ENCODE data around the gene TMED5. TPM values are rescaled to one million over a fixed set of nuclear protein-coding genes. Genes with fewer than 3 reads are reported as not detected.
"Not testable (repeated sequence)": the region's sequence is repeated elsewhere in the genome, so short reads cannot be mapped to it uniquely, and the experiment has no call there.

The TMED5 gene
- total RNA-seq, 1 experiment from 2014 or later = 32.6 TPM

GRCh38 chr1:93177991-93178390 is 2.2 kb downstream of the TMED5 start:
- no peak for ATAC-seq
- no peaks in the 10 kb centered on the region for H3K9me2 ChIP-seq (ENCODE audit: insufficient read depth)
- peaks cover 90% of the 10 kb centered on the region for H3K79me2 ChIP-seq (ENCODE audit: insufficient read depth, low read length)
- BruUV-seq (replicated peaks) = no TSS peak
- 0 out of 4 replicates have a peak, but pooled peaks cover 0 to 3% of the 10 kb centered on the region in 2 experiments for H3K36me3 ChIP-seq (ENCODE audit: control insufficient read depth in 1 of 2, insufficient read depth in 2 of 2, low read length in 2 of 2)
- peaks cover 0 to 30% of the 10 kb centered on the region in 2 experiments; a peak in 3 of 4 replicates for H3K4me1 ChIP-seq (ENCODE audit: control insufficient read depth in 1 of 2, insufficient read depth in 2 of 2, low read length in 2 of 2)
- no peak for TF ChIP-seq JUND (IDR thresholded peaks at IDR 0.05)
- no peak for TF ChIP-seq SIN3A (IDR thresholded peaks at IDR 0.05; ENCODE audit: low read depth)
- TF ChIP-seq EGR1 (IDR thresholded peaks at IDR 0.05; ENCODE audit: low read depth) = no peak
- TF ChIP-seq ATF3 (IDR thresholded peaks at IDR 0.05) = no peak
- TF ChIP-seq CEBPB (IDR thresholded peaks at IDR 0.05; ENCODE audit: low read depth) = no peak
- TF ChIP-seq CTCF (IDR thresholded peaks at IDR 0.05 in 2 of 3, conservative IDR thresholded peaks at IDR 0.05 in 1 of 3; ENCODE audit: borderline replicate concordance in 1 of 3, insufficient read depth in 1 of 3, low read depth in 2 of 3, low read length in 2 of 3) = no peak
- TF ChIP-seq FOSL1 (IDR thresholded peaks at IDR 0.05; ENCODE audit: low read depth) = no peak
- no peak for TF ChIP-seq TCF7L2 (IDR thresholded peaks at IDR 0.05; ENCODE audit: borderline replicate concordance, extremely low read depth, insufficient read depth, insufficient read length)
- TF ChIP-seq SP1 (IDR thresholded peaks at IDR 0.05; ENCODE audit: low read depth) = no peak
- TF ChIP-seq POLR2A (IDR thresholded peaks at IDR 0.05; ENCODE audit: borderline replicate concordance, extremely low read depth, insufficient read depth, insufficient read length) = no peak
- TF ChIP-seq EZH2 (IDR thresholded peaks at IDR 0.05) = no peak
- TF ChIP-seq SRF (IDR thresholded peaks at IDR 0.05; ENCODE audit: low read depth) = no peak
- TF ChIP-seq YY1 (IDR thresholded peaks at IDR 0.05; ENCODE audit: extremely low read depth, insufficient replicate concordance, low read depth, low read length) = no peak
- TF ChIP-seq ZNF274 (IDR thresholded peaks at IDR 0.05; ENCODE audit: low read depth, low read length) = no peak
- H3K9me3 ChIP-seq (ENCODE audit: control insufficient read depth in 1 of 2, insufficient read depth in 1 of 2, low read depth in 1 of 2, low read length in 2 of 2) = no peaks in the 10 kb centered on the region
- DNase-seq (ENCODE audit: low read depth, low spot score) = no peak
- no peak overlapping the region for H3K4me3 ChIP-seq (replicated peaks in 1 of 2; ENCODE audit: low read depth in 1 of 2, low read length in 2 of 2)
- no peak overlapping the region for H3K9ac ChIP-seq (ENCODE audit: low read length)
- no peaks in the 10 kb centered on the region for H3K27me3 ChIP-seq (ENCODE audit: insufficient read depth, low read length)
- POLR2A ChIA-PET = no interaction called here
- H3K4me2 ChIP-seq (ENCODE audit: low read length) = no peak overlapping the region
- RAD21 ChIA-PET (ENCODE audit: low non-redundant PET in 1 of 2, low total read pairs in 2 of 2, uncharacterized antibody in 2 of 2, unreplicated experiment in 2 of 2) = no interaction called here
- intact Hi-C loops (cut with micrococcal nuclease) = no loop called here
- CTCF ChIA-PET = no interaction called here
- H4K20me1 ChIP-seq (ENCODE audit: insufficient read depth) = no peaks in the 10 kb centered on the region
- H2AFZ ChIP-seq (ENCODE audit: low read depth, low read length, poor library complexity, severe bottlenecking) = no peak overlapping the region
- H3K27ac ChIP-seq (ENCODE audit: low read depth, low read length) = no peak overlapping the region

GRCh38 chr1:93174638-93175037 is 5.6 kb downstream of the TMED5 start:
- H2AFZ ChIP-seq (ENCODE audit: low read depth, low read length, poor library complexity, severe bottlenecking); H4K20me1 ChIP-seq (ENCODE audit: insufficient read depth); H3K27me3 ChIP-seq (ENCODE audit: insufficient read depth, low read length); DNase-seq (ENCODE audit: low read depth, low spot score); ATAC-seq; H3K4me2 ChIP-seq (ENCODE audit: low read length); intact Hi-C loops (cut with micrococcal nuclease); RAD21 ChIA-PET (ENCODE audit: low non-redundant PET in 1 of 2, low total read pairs in 2 of 2, uncharacterized antibody in 2 of 2, unreplicated experiment in 2 of 2); H3K9ac ChIP-seq (ENCODE audit: low read length); H3K4me3 ChIP-seq (replicated peaks in 1 of 2; ENCODE audit: low read depth in 1 of 2, low read length in 2 of 2); H3K36me3 ChIP-seq (ENCODE audit: control insufficient read depth in 1 of 2, insufficient read depth in 2 of 2, low read length in 2 of 2); BruUV-seq (replicated peaks); CTCF ChIA-PET; H3K9me3 ChIP-seq (ENCODE audit: control insufficient read depth in 1 of 2, insufficient read depth in 1 of 2, low read depth in 1 of 2, low read length in 2 of 2); H3K27ac ChIP-seq (ENCODE audit: low read depth, low read length); POLR2A ChIA-PET; H3K9me2 ChIP-seq (ENCODE audit: insufficient read depth): not testable (repeated sequence)
- Histone ChIP-seq H3K4me1 (ENCODE audit: control insufficient read depth in 1 of 2, insufficient read depth in 2 of 2, low read length in 2 of 2) (peaks cover 0 to 15% of the 10 kb centered on the region in 2 experiments; a peak in 3 of 4 replicates), H3K79me2 (ENCODE audit: insufficient read depth, low read length) (peaks cover 96% of the 10 kb centered on the region)

All from HCT116 (cell line).